ENCODE measurements around the gene LPIN2. TPM values are rescaled to one million over a fixed set of nuclear protein-coding genes. Genes with fewer than 3 reads are reported as not detected.

Gene LPIN2
- total RNA-seq, 1 donor from 2014 or later, result 38.6 TPM

- Mint-ChIP-seq H3K4me1 (ENCODE audit: low read depth) (no peaks in the 10 kb centered on the region), H3K9me3 (ENCODE audit: low read depth) (peaks cover 7% of the 10 kb centered on the region)
Measured at GRCh38 chr18:3048820-3049349, 35.9 kb upstream of the LPIN2 start.

GRCh38 chr18:3048121-3048520 lies 35.2 kb upstream of the LPIN2 start:
- Mint-ChIP-seq H3K9me3 (ENCODE audit: low read depth) (peaks cover 2% of the 10 kb centered on the region), H3K4me1 (ENCODE audit: low read depth) (no peaks in the 10 kb centered on the region), H3K27ac (ENCODE audit: unreplicated experiment) (no peak overlapping the region), H3K4me3 (ENCODE audit: unreplicated experiment) (no peak overlapping the region), H3K27me3 (ENCODE audit: low read depth) (no peaks in the 10 kb centered on the region), H3K36me3 (ENCODE audit: low read depth) (peaks cover 1% of the 10 kb centered on the region)
- TF ChIP-seq, protein P1, sequence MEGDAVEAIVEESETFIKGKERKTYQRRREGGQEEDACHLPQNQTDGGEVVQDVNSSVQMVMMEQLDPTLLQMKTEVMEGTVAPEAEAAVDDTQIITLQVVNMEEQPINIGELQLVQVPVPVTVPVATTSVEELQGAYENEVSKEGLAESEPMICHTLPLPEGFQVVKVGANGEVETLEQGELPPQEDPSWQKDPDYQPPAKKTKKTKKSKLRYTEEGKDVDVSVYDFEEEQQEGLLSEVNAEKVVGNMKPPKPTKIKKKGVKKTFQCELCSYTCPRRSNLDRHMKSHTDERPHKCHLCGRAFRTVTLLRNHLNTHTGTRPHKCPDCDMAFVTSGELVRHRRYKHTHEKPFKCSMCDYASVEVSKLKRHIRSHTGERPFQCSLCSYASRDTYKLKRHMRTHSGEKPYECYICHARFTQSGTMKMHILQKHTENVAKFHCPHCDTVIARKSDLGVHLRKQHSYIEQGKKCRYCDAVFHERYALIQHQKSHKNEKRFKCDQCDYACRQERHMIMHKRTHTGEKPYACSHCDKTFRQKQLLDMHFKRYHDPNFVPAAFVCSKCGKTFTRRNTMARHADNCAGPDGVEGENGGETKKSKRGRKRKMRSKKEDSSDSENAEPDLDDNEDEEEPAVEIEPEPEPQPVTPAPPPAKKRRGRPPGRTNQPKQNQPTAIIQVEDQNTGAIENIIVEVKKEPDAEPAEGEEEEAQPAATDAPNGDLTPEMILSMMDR (IDR thresholded peaks at IDR 0.05), result no peak
- no peak for DNase-seq (ENCODE audit: low spot score)

More at GRCh38 chr18:3048820-3049349, 35.9 kb upstream of the LPIN2 start:
- Mint-ChIP-seq H3K36me3 (ENCODE audit: low read depth) (peaks cover 1% of the 10 kb centered on the region), H3K4me3 (ENCODE audit: unreplicated experiment) (no peak overlapping the region), H3K27ac (ENCODE audit: unreplicated experiment) (no peak overlapping the region), H3K27me3 (ENCODE audit: low read depth) (no peaks in the 10 kb centered on the region)
- DNase-seq (ENCODE audit: low spot score), result no peak
- TF ChIP-seq, protein P1 (IDR thresholded peaks at IDR 0.05), result no peak

- no peaks in the 10 kb centered on the region for H3K36me3 Mint-ChIP-seq (ENCODE audit: low read depth)
- no peak overlapping the region for H3K27ac Mint-ChIP-seq (ENCODE audit: unreplicated experiment)
- no peaks in the 10 kb centered on the region for H3K9me3 Mint-ChIP-seq (ENCODE audit: low read depth)
- TF ChIP-seq, protein P1 (IDR thresholded peaks at IDR 0.05), result no peak
- no peaks in the 10 kb centered on the region for H3K4me1 Mint-ChIP-seq (ENCODE audit: low read depth)
- no peak for DNase-seq (ENCODE audit: low spot score)
- H3K4me3 Mint-ChIP-seq (ENCODE audit: unreplicated experiment), result no peak overlapping the region
- H3K27me3 Mint-ChIP-seq (ENCODE audit: low read depth), result no peaks in the 10 kb centered on the region
Measured at GRCh38 chr18:3046216-3046808, 33.4 kb upstream of the LPIN2 start.

DNA sequence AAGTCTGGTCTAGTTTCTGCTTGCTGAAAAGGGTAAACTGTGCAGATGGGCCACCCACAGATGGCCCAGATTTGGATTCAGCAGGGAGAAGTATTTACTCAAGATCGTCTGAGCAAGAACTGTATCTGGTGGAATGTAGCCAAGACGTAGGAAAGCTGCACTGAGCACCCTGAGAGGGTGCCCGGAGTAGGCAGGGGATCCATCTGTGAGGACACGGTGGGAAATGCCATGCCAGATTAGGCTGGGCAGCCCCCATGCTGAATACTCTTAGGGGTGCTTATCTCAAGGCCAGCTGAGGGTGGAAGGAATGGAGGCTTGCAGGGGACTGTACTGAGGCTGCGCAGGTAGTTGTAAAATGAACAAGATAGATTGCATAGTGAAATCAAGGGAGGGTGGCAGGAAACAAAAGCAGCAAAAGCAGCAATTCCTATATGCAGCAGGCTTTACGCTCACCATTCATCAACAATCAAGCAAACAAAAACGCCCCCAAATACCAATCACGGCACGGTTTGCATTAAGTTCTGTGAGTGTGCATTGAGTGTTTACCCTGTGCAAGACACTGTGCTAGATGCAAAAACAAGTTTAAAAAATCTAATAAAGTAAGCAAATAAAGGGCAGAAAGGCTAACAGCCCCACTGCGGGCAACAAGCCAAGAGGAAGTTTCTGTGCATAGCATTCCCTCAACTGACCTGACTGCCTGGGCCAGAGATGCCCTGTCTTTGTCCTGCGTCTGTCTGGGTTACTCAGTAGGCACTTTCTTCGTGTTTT lies 32.2 kb upstream of the LPIN2 start:
- H3K4me1 Mint-ChIP-seq (ENCODE audit: low read depth), result no peaks in the 10 kb centered on the region
- no peaks in the 10 kb centered on the region for H3K27me3 Mint-ChIP-seq (ENCODE audit: low read depth)
- DNase-seq (ENCODE audit: low spot score), result no peak
- no peaks in the 10 kb centered on the region for H3K36me3 Mint-ChIP-seq (ENCODE audit: low read depth)
- no peak overlapping the region for H3K4me3 Mint-ChIP-seq (ENCODE audit: unreplicated experiment)
- TF ChIP-seq, protein P1 (IDR thresholded peaks at IDR 0.05), result no peak
- no peak overlapping the region for H3K27ac Mint-ChIP-seq (ENCODE audit: unreplicated experiment)
- H3K9me3 Mint-ChIP-seq (ENCODE audit: low read depth), result no peaks in the 10 kb centered on the region

DNA sequence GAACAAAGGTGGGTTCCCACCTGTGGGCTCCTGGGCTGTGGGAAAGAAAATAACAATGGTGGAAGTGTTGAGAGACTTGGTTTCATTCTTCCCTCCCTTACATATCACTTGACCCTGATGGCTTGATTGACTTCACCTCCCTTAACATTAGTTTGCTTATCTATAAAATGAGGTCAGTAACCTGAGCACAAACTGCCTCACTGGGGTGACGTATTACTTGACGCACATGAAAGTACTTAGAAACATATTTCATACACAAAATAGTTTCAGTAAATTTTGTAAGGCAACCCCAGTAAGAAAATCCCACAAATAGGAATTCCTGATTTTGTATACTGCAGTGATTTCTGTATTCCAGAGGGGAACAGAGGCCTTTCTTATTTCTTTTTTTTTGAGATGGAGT lies 29.4 kb upstream of the LPIN2 start:
- no peak for DNase-seq (ENCODE audit: low spot score)
- no peak overlapping the region for H3K27ac Mint-ChIP-seq (ENCODE audit: unreplicated experiment)
- no peak overlapping the region for H3K4me3 Mint-ChIP-seq (ENCODE audit: unreplicated experiment)
- H3K27me3 Mint-ChIP-seq (ENCODE audit: low read depth), result no peaks in the 10 kb centered on the region
- peaks cover 2% of the 10 kb centered on the region for H3K4me1 Mint-ChIP-seq (ENCODE audit: low read depth)
- no peaks in the 10 kb centered on the region for H3K36me3 Mint-ChIP-seq (ENCODE audit: low read depth)
- no peaks in the 10 kb centered on the region for H3K9me3 Mint-ChIP-seq (ENCODE audit: low read depth)
- TF ChIP-seq, protein P1 (IDR thresholded peaks at IDR 0.05), result no peak
